AG09309 (cell line): ENCODE measurements around the gene TMSB4X.

Experiments used
- DNase-seq: peaks from one replicate; pipeline ENCODE4 v3.0.0-alpha.2; 2010; ENCODE audit warnings: low read depth
- H3K4me3 ChIP-seq: 2 replicates; pipeline ENCODE4 v1.5.1; 2011; ENCODE audit warnings: mild to moderate bottlenecking, low read depth, low read length, moderate library complexity; ENCODE audit not compliant: control insufficient read depth
- CTCF ChIP-seq: IDR thresholded peaks from 2 replicates; pipeline ENCODE4 v1.5.1; 2011; ENCODE audit warnings: mild to moderate bottlenecking, low read depth, low read length, inconsistent platforms; ENCODE audit not compliant: insufficient read depth, control insufficient read depth; ENCODE audit errors: missing control alignments

The TMSB4X gene

GRCh38 chrX:13008189-13008533 lies 33.3 kb downstream of the TMSB4X start:
- DNase-seq, result no peak
- no peak for TF ChIP-seq CTCF
- H3K4me3 ChIP-seq, result no peak overlapping the region

GRCh38 chrX:13008851-13009250 lies 33.9 kb downstream of the TMSB4X start:
- no peak for TF ChIP-seq CTCF
- no peak for DNase-seq
- no peak overlapping the region for H3K4me3 ChIP-seq

- H3K4me3 ChIP-seq, result no peak overlapping the region
- TF ChIP-seq CTCF, result no peak
- no peak for DNase-seq
Measured at GRCh38 chrX:13009273-13009672, 34.4 kb downstream of the TMSB4X start.

GRCh38 chrX:13009844-13010243 lies 34.9 kb downstream of the TMSB4X start:
- DNase-seq, result no peak
- TF ChIP-seq CTCF, result no peak
- no peak overlapping the region for H3K4me3 ChIP-seq

GRCh38 chrX:13010546-13010945 lies 35.6 kb downstream of the TMSB4X start:
- no peak for DNase-seq
- no peak for TF ChIP-seq CTCF
- H3K4me3 ChIP-seq, result no peak overlapping the region

GRCh38 chrX:13013363-13014110 lies 38.6 kb downstream of the TMSB4X start:
- no peak for TF ChIP-seq CTCF
- DNase-seq, result no peak
- H3K4me3 ChIP-seq, result no peak overlapping the region
